GM23248 (cell line): Measurements from ENCODE around the gene PCDHGB2. TPM values are rescaled to one million over a fixed set of nuclear protein-coding genes. Genes with fewer than 3 reads are reported as not detected.
"Not testable (repeated sequence)": the region's sequence is repeated elsewhere in the genome, so short reads cannot be mapped to it uniquely, and the experiment has no call there.

Experiments used
- DNase-seq: peaks from one replicate; pipeline ENCODE4 v3.0.0-alpha.2; 2015
- H2AFZ ChIP-seq: fragments of 200-600 bp; sonication (generic); 2 replicates; pipeline ENCODE4 v1.6.1; 2016; ENCODE audit warnings: antibody characterized with exemption
- H3F3A ChIP-seq: fragments of 200-600 bp; sonication (generic); 2 replicates; pipeline ENCODE4 v1.6.1; 2016; ENCODE audit warnings: mild to moderate bottlenecking, antibody characterized with exemption, mixed run types; ENCODE audit not compliant: insufficient read depth
- H3K27ac ChIP-seq: fragments of 200-600 bp; sonication (generic); 2 replicates; pipeline ENCODE4 v1.5.1; 2016; ENCODE audit warnings: mild to moderate bottlenecking
- H3K27me3 ChIP-seq: fragments of 200-600 bp; sonication (generic); replicated peaks from 2 replicates; pipeline ENCODE4 v1.6.1; 2016; ENCODE audit warnings: mild to moderate bottlenecking; ENCODE audit not compliant: insufficient read depth
- H3K36me3 ChIP-seq: fragments of 200-600 bp; sonication (generic); 2 replicates; pipeline ENCODE4 v1.6.1; 2016; ENCODE audit warnings: low read depth, mild to moderate bottlenecking
- H3K4me1 ChIP-seq: fragments of 200-600 bp; sonication (generic); 2 replicates; pipeline ENCODE4 v1.6.1; 2016; ENCODE audit warnings: mild to moderate bottlenecking; ENCODE audit not compliant: insufficient read depth
- H3K4me2 ChIP-seq: fragments of 200-600 bp; sonication (generic); one replicate; pipeline ENCODE4 v1.6.1; 2016; ENCODE audit warnings: mild to moderate bottlenecking; ENCODE audit not compliant: unreplicated experiment
- H3K4me3 ChIP-seq: fragments of 200-600 bp; sonication (generic); 2 replicates; pipeline ENCODE4 v1.5.1; 2016; ENCODE audit warnings: mild to moderate bottlenecking
- H3K79me2 ChIP-seq: fragments of 200-600 bp; sonication (generic); 2 replicates; pipeline ENCODE4 v1.6.1; 2016; ENCODE audit warnings: mild to moderate bottlenecking; ENCODE audit not compliant: insufficient read depth
- H3K9ac ChIP-seq: fragments of 200-600 bp; sonication (generic); 2 replicates; pipeline ENCODE4 v1.6.1; 2016; ENCODE audit warnings: mild to moderate bottlenecking
- H3K9me2 ChIP-seq: fragments of 200-600 bp; sonication (generic); 2 replicates; pipeline ENCODE4 v1.6.1; 2016; ENCODE audit warnings: mixed run types, mild to moderate bottlenecking, moderate library complexity; ENCODE audit not compliant: insufficient read depth
- H3K9me3 ChIP-seq: fragments of 200-600 bp; sonication (generic); one replicate; pipeline ENCODE4 v1.6.1; 2017; ENCODE audit warnings: low read depth
- H4K20me1 ChIP-seq: fragments of 200-600 bp; sonication (generic); 2 replicates; pipeline ENCODE4 v1.6.0; 2016; ENCODE audit not compliant: insufficient read depth
- EZH2 ChIP-seq: fragments of 200-600 bp; sonication (generic); IDR thresholded peaks from 2 replicates; pipeline ENCODE4 v1.6.1; 2018; ENCODE audit warnings: antibody characterized with exemption, mild to moderate bottlenecking; ENCODE audit not compliant: insufficient read depth, poor library complexity, severe bottlenecking
- EZH2phosphoT487 ChIP-seq: fragments of 200-600 bp; sonication (generic); IDR thresholded peaks from 2 replicates; pipeline ENCODE4 v1.6.1; 2018; ENCODE audit warnings: antibody characterized with exemption, moderate library complexity, mild to moderate bottlenecking, low read depth; ENCODE audit not compliant: insufficient read depth
- WGBS, 2 experiments: methylation state at CpG; one replicate each; pipeline ENCODE4 v1.1.6; 2015 to 2017; ENCODE audit warnings: low lambda C conversion rate in 2 of 2, low coverage in 1 of 2; ENCODE audit errors: missing lambda C conversion rate in 2 of 2; 5-methylcytosine and 5-hydroxymethylcytosine counted together
- in situ Hi-C: fragments of 300-500 bp; cut with MboI; formaldehyde crosslinking; loops from 2 replicates; pipeline ENCODE4 v1.15.0; 2020
- polyA plus RNA-seq: library from polyadenylated mRNA; unstranded; fragments of >200 nt; fragmentation: Nextera tagmentation; extraction: Ambion mirVana; gene quantifications from 2 replicates; pipeline ENCODE4 v1.2.1, GENCODE V29; 2016
- total RNA-seq: library from RNA; depleted of rRNA; stranded (reverse); fragments of >200 nt; shearing (Covaris generic); gene quantifications from 2 replicates; pipeline ENCODE4 v1.2.3, GENCODE V29; 2014

Gene PCDHGB2
- total and polyA plus RNA-seq, 2 experiments from 2014 or later, result 0.76 to 2.2 TPM

DNA sequence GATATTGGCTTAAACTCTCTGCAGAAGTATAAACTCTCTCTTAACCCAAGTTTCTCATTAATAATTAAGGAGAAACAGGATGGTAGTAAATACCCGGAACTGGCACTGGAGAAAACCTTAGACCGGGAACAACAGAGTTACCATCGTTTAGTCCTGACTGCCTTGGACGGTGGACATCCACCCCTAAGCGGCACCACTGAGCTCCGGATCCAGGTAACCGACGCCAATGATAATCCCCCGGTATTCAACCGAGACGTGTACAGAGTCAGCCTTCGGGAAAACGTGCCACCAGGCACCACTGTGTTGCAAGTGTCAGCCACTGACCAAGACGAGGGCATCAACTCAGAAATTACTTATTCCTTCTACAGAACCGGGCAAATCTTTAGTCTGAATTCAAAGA is 38.8 kb downstream of the PCDHGB2 start:
- no peaks in the 10 kb centered on the region for H4K20me1 ChIP-seq
- 32 to 34% methylated on average over 15 of the region's 15 CpGs for WGBS, 2 experiments
- TF ChIP-seq EZH2phosphoT487 (no peak), EZH2 (no peak)
- DNase-seq, result no peak
- in situ Hi-C loops, result no loop called here
- no peaks in the 10 kb centered on the region for H3K36me3 ChIP-seq
- 0 out of 2 replicates have a peak, but pooled peaks cover 4% of the 10 kb centered on the region for H3K79me2 ChIP-seq
- H3K27ac ChIP-seq, result no peak overlapping the region
- no peak overlapping the region for H3K4me3 ChIP-seq
- H3F3A ChIP-seq, result peaks cover 8% of the 10 kb centered on the region; the same call in 1 of the 2 replicates
- no peak overlapping the region for H3K4me2 ChIP-seq
- H3K27me3 ChIP-seq, result no peaks in the 10 kb centered on the region
- H3K4me1 ChIP-seq, result no peaks in the 10 kb centered on the region
- H3K9me2 ChIP-seq, result no peaks in the 10 kb centered on the region
- H2AFZ ChIP-seq, result no peak overlapping the region
- H3K9me3 ChIP-seq, result no peaks in the 10 kb centered on the region
- H3K9ac ChIP-seq, result no peak overlapping the region

DNA sequence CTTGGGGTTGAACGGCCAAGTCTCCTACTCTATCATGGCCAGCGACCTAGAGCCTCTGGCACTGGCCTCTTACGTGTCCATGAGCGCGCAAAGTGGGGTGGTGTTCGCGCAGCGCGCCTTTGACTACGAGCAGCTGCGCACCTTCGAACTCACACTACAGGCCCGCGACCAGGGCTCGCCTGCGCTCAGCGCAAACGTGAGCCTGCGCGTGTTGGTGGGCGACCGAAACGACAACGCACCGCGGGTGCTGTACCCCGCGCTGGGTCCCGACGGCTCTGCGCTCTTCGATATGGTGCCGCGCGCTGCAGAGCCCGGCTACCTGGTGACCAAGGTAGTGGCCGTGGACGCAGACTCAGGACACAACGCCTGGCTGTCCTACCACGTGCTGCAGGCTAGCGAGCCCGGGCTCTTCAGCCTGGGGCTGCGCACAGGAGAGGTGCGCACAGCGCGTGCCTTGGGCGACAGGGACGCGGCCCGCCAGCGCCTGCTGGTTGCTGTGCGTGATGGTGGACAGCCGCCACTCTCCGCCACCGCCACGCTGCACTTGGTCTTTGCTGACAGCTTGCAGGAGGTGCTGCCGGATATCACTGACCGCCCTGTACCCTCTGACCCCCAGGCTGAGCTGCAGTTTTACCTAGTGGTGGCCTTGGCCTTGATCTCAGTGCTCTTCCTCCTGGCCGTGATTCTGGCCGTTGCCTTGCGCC is 39.9 kb downstream of the PCDHGB2 start:
- no peaks in the 10 kb centered on the region for H3K27me3 ChIP-seq
- 38 to 39% methylated on average over 41 to 61 of the region's 61 CpGs for WGBS, 2 experiments
- peaks cover 8% of the 10 kb centered on the region; the same call in 1 of the 2 replicates for H3F3A ChIP-seq
- no peak overlapping the region for H3K9ac ChIP-seq
- TF ChIP-seq EZH2 (no peak), EZH2phosphoT487 (no peak)
- DNase-seq, result no peak
- no peak overlapping the region for H2AFZ ChIP-seq
- no peaks in the 10 kb centered on the region for H4K20me1 ChIP-seq
- peak overlapping the region; percentile 58 for H3K4me3 ChIP-seq
- H3K9me2 ChIP-seq, result no peaks in the 10 kb centered on the region
- in situ Hi-C loops, result no loop called here
- no peaks in the 10 kb centered on the region for H3K4me1 ChIP-seq
- H3K79me2 ChIP-seq, result 0 out of 2 replicates have a peak, but pooled peaks cover 4% of the 10 kb centered on the region
- no peaks in the 10 kb centered on the region for H3K36me3 ChIP-seq
- no peaks in the 10 kb centered on the region for H3K9me3 ChIP-seq
- H3K4me2 ChIP-seq, result peak overlapping the region; percentile 46
- H3K27ac ChIP-seq, result no peak overlapping the region

DNA sequence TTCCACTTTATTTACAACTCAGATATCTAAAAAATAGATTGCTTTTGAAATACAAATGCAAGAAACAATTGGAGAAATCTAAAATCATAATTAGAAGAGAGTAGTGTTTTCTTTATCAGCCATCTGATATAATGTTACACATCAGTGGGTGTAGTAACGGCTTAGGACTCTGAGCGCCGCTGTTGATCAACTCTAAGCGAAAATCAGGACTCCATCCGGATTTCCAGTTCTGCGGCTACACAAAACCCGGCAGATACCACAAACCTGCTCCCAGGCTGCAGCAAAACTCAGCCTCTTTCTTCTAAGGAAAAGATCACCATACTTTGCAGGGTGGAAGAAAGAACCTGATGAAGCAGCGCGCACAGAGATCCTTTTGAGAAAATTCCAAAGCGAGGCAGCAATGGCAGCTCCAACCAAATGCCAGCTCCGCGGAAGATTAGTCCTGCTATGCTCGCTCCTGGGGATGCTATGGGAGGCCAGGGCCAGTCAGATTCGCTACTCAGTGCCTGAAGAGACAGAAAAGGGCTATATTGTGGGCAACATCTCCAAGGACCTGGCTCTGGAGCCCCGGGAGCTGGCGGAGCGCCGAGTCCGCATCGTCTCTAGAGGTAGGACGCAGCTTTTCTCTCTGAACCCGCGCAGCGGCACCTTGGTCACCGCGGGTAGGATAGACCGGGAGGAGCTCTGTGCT is 42.9 kb downstream of the PCDHGB2 start, which contains the start of gene PCDHGA9:
Gene PCDHGA9 (plus strand): TSS at position 226 of the 691 bp plus-strand sequence. CDS start 175 bp downstream, at position 401.
- H3K4me2 ChIP-seq, result peak within 1 kb of the TSS; percentile 54
- TF ChIP-seq EZH2phosphoT487, result no peak
- no peak for TF ChIP-seq EZH2
- in situ Hi-C loops, result no loop called here
- H3K4me3 ChIP-seq, result peak within 1 kb of the TSS; percentile 68
- H2AFZ ChIP-seq, result peak within 1 kb of the TSS; percentile 65
- no peaks in the 10 kb centered on the region for H3K27me3 ChIP-seq
- H3K79me2 ChIP-seq, result 0 out of 2 replicates have a peak, but pooled peaks cover 4% of the 10 kb centered on the region
- 20% methylated on average over 27 of the region's 27 CpGs for WGBS, 2 experiments
- peak within 1 kb of the TSS; percentile 38 for H3K9ac ChIP-seq
- H3K4me1 ChIP-seq, result no peaks in the 10 kb centered on the region; the same call in 1 of the 2 replicates
- peaks cover 8% of the 10 kb centered on the region; the same call in 1 of the 2 replicates for H3F3A ChIP-seq
- no peaks in the 10 kb centered on the region for H4K20me1 ChIP-seq
- H3K9me3 ChIP-seq, result no peaks in the 10 kb centered on the region
- no peak within 1 kb of the TSS for H3K27ac ChIP-seq
- no peaks in the 10 kb centered on the region for H3K9me2 ChIP-seq
- H3K36me3 ChIP-seq, result no peaks in the 10 kb centered on the region
- peak; percentile 73 for DNase-seq

DNA sequence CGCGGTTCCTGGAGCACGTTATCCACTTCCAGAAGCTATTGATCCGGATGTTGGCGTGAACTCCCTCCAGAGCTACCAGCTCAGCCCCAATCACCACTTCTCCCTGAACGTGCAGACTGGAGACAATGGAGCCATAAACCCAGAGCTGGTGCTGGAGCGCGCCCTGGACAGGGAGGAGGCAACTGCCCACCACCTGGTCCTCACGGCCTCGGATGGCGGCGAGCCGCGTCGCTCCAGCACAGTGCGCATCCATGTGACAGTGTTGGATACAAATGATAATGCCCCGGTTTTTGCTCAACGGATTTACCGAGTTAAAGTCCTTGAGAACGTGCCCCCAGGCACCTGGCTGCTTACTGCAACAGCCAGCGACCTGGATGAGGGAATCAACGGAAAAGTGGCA is 43.6 kb downstream of the PCDHGB2 start:
- H3K9me3 ChIP-seq, result no peaks in the 10 kb centered on the region
- H3K79me2 ChIP-seq, result 0 out of 2 replicates have a peak, but pooled peaks cover 4% of the 10 kb centered on the region
- no peaks in the 10 kb centered on the region for H4K20me1 ChIP-seq
- no peak for TF ChIP-seq EZH2phosphoT487
- WGBS, 2 experiments, result 34 to 36% methylated on average over 22 of the region's 22 CpGs
- no peaks in the 10 kb centered on the region for H3K27me3 ChIP-seq
- no peak overlapping the region for H3K27ac ChIP-seq
- no peak for DNase-seq
- H3K4me3 ChIP-seq, result peak overlapping the region; percentile 68
- no peak overlapping the region for H3K9ac ChIP-seq
- no peaks in the 10 kb centered on the region for H3K36me3 ChIP-seq
- no peaks in the 10 kb centered on the region for H3K9me2 ChIP-seq
- peak overlapping the region; percentile 65; the same call in 1 of the 2 replicates for H2AFZ ChIP-seq
- in situ Hi-C loops, result no loop called here
- H3K4me2 ChIP-seq, result no peak overlapping the region
- H3F3A ChIP-seq, result peaks cover 8% of the 10 kb centered on the region; the same call in 1 of the 2 replicates
- H3K4me1 ChIP-seq, result no peaks in the 10 kb centered on the region; the same call in 1 of the 2 replicates

DNA sequence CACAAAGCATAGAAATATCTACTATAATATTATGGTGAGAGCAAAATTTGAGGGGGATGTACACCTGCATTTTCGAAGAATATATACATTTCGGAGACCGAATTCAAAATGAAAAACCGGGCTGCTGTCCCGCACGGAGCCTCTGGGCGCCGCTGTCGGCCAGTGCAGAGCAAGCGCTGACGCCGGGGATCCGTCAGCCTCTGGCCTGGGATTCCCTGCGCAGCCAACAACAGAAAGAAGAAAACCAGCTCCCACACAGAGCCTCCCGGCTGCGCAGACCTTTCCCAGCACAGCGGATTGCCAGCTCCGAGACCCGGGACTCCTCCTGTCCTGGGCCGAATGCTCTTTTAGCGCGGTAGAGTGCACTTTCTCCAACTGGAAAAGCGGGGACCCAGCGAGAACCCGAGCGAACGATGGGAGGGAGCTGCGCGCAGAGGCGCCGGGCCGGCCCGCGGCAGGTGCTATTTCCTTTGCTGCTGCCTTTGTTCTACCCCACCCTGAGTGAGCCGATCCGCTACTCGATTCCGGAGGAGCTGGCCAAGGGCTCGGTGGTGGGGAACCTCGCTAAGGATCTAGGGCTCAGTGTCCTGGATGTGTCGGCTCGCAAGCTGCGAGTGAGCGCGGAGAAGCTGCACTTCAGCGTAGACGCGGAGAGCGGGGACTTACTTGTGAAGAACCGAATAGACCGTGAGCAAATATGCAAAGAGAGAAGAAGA is 48.2 kb downstream of the PCDHGB2 start, which contains the start of gene PCDHGB6:
Gene PCDHGB6 (plus strand): TSS at position 232 of the 716 bp plus-strand sequence. CDS start 182 bp downstream, at position 414.
- Histone ChIP-seq H3K9ac (peak within 1 kb of the TSS; percentile 56; the same call in 1 of the 2 replicates), H2AFZ (peak within 1 kb of the TSS; percentile 74), H3K4me3 (peak within 1 kb of the TSS; percentile 68), H3K27ac (0 out of 2 replicates have a peak within 1 kb of the TSS, but pooled peaks have one; percentile 13), H3K4me2 (peak within 1 kb of the TSS; percentile 67)
- H3K27me3 ChIP-seq, H3K9me2 ChIP-seq, H3K9me3 ChIP-seq, in situ Hi-C loops, H3K4me1 ChIP-seq, H3K79me2 ChIP-seq, H4K20me1 ChIP-seq, H3K36me3 ChIP-seq, H3F3A ChIP-seq: not testable (repeated sequence)
- DNase-seq, result peak; percentile 86
- WGBS, 2 experiments, result 10 to 12% methylated on average over 41 to 47 of the region's 51 CpGs
